GM11168 (cell line): ENCODE results near the gene ELOVL5.

ENCODE experiments used
- in situ Hi-C: fragments of 300-500 bp; cut with MboI; formaldehyde crosslinking; loops from one replicate; pipeline ENCODE4 v1.12.0; 2022; ENCODE audit warnings: low sequenced_read_pairs; ENCODE audit not compliant: unreplicated experiment

The ELOVL5 gene

DNA sequence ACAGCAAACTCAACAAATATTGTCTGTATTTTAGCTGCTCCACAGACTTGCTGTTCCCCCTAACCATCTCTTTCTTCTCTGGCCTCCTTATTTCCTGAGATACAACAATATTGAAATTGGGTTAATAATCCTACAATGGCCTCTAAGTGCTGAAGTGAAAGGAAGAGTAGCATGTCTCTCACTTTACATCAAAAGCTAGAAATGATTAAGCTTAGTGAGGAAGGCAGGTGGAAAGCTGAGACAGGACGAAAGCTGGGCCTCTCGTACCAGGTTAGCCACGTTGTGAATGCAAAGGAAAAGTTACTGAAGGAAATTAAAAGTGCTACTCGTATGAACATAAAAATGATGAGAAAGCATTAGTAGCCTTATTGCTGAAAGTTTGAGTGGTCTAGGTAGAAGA, 63.8 kb downstream of the ELOVL5 start:
- in situ Hi-C loops, result no loop called here

DNA sequence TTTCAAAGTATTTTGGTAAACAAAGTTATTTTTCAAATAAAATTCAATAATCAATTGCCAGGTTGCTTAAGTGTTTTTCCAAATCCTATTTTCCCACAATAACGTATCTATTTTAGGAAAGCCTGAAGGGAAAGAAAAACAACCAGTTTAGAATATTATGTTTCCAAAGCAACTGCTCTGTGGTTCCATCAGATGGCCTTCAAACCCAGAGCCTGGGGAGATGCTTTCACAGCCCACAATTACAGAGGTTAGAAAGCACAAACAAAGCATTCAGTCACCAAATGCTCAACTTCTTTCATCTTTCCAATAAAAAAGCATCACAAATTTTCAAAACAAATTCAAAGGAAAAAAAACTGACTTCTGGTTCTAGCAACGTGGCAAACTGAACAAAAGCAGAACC, 66.0 kb downstream of the ELOVL5 start:
- in situ Hi-C loops, result no loop called here

DNA sequence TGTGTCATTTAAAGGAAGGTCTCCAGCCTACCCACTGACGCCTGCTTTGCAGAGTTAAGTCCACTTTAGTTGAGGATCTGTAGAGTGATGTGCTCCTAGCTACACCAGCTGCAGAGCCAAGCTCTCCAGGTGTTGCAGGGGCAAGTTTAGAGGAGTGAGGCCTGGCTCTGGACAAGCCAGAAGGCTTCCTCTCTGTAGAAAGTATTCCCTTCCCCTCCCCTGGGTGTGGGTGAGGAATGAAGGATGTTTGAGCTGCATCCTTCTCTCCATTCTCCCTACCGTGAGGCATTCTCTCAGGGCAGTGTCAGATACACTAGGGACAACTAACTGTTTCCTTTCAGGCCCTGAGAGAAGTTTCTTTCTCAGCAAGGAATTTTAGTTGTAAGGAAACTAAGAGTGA, 66.5 kb downstream of the ELOVL5 start:
- in situ Hi-C loops, result no loop called here

DNA sequence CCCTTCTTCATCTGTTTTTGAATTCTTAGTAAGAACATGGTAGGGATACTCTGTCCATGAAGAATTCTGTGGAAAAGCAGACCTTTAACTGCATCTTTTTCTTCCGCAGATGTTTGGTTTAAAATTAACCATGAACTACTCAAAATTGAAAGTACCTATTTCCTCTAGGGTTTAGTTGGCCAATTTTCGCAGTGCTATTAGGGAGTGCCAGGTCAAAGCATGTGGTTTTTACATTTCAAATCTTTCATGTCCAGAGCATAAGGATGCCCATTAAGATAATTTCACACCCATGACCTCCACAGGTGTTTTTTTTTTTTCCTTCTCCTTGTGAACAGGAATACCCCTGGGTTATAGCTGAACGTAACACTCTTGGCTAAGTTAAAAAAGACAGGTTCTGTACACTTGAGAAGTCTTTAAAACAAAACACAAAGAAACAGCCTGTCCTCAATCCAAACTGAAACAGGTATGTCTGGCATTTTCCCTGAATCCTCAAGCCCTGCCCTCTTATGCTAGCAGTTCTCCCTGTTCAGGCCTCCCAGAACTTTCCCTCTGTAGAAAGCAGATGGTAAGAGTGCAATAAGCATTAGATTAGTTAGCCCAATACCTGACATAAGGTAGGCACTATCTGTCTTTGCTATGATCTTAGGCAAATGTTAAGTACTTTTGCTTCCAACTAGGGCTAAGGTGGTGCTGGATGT, 67.1 kb downstream of the ELOVL5 start:
- in situ Hi-C loops, result no loop called here

DNA sequence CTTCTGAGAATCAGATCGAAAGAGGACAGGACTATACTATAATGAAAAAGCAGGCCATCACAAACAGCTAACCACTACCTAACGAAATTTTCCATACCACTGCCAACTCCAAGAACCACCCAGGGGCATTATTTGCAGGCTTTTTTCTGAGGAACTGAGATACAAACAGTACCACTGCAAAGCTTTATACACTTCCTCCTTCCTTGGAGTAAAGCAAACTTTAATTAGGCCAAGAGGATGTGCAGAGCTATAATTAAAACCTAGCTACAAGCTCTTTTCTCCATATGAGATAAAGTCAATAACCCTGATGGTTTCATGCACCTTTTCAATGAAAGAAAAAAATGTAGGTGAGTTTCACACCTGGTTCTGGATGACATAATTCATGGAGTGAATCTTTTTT, 68.5 kb downstream of the ELOVL5 start:
- in situ Hi-C loops, result no loop called here

DNA sequence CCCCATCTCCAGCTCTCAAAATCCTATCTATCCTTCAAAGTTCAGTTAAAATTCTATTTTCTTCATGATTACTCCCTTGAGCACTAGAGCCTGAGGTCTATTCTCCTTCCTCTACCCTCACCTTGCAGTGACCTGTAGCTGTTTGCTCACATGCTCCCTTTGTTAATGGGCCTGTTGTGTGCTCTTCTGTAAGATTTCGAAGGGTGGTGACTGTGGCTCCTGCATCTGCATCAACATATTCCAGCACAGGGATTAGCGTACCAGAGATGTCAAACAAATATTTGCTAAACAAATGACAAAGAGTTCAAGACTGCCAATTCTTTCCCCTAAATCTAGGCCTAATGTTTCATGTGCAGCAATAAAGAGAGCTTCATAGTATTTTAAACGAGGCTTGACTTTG, 69.5 kb downstream of the ELOVL5 start:
- in situ Hi-C loops, result no loop called here

DNA sequence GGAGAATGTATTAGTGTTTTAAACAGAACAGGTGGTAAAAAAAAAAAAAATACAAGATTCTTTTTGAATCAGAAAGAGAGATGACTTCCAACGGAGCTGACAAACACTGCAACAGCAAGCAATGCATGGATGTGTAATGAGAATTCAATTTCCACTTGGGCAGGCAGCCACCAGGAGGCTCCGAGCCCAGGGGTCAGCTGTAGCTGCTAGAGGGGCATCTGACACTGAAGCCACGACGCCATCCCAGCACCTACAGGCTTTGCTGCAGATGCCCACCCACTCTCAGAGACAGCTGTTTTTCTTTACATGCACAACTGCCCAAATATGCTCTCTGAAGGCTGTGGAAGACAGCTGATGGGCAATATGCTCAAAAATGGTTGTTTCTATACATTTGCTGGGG, 75.4 kb downstream of the ELOVL5 start:
- in situ Hi-C loops, result no loop called here

DNA sequence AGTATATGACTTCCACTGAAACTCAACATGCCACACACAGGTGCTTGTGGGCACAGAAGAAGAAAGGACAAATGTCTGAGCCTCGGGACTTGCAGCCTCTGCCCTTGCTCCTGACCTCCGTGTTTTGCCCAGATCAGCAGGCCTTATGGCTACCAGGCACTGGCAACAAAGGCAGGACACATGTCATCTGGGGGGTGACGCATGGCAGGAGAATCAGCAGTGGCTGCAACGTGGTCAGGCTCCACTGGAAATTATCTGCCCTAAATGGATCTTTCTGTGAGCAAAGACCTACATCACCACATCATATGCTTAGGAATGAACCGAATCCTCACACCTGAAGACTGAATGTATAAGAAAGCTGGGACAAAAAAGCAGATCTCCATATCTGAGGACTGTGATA, 78.9 kb downstream of the ELOVL5 start:
- in situ Hi-C loops, result no loop called here

DNA sequence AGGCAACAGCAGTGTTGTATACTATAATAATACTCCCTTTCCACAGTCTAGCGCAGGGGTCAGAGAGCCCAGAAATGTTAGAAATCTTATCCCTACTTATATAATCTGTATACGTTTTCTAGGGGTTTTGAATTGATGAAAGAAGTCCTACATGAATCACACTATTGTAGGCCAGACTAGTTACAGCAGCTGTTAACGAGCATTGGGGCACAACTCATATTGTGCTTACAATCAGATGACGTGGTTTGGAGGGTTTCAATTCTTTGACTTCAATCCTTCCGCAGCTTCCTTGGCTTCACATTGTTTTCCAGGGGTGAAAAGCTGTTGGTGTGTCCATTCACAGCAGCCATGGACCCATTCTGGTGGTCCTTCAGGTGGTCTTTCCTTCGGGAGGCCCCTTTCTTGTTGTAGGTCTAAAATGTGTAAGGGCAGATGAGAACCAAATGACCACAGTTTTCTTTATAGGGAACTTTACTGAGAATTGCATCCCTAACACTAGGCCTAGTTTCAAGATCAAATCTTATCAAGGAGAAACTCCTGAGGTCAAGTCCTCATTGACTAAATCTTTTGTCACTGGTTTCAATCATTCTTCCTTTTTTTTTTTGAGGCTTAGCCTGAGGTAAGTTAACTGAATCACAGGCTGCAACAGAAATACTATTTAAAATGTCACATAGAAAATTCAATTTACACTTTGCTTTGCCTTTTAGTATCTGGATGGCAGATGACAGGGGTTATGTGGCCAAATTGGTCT, 79.7 kb downstream of the ELOVL5 start:
- in situ Hi-C loops, result no loop called here

DNA sequence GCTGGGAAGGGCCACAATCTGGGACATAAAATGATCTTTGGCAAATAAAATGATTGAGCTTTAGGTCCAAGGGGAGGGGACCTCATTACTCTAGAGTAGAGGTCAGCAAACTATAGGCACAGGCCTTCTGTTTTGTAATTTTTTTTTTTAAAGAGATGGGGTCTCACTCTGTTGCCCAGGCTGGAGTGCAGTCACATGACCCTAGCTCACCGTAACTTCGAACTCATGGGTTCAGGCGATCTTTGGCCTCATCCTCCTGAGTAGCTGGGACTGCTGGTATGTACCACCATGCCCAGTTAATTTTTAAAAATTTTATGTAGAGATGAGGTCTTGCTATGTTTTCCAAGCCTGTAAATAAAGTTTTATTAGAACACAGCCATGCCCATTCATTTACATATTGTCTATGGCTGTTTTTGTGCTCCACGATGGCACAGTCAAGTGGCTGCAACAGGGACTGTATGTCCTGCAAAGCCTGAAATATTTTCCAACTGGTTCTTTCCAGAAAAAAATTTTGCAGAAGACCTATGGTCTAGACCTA, 82.1 kb downstream of the ELOVL5 start:
- in situ Hi-C loops, result no loop called here

DNA sequence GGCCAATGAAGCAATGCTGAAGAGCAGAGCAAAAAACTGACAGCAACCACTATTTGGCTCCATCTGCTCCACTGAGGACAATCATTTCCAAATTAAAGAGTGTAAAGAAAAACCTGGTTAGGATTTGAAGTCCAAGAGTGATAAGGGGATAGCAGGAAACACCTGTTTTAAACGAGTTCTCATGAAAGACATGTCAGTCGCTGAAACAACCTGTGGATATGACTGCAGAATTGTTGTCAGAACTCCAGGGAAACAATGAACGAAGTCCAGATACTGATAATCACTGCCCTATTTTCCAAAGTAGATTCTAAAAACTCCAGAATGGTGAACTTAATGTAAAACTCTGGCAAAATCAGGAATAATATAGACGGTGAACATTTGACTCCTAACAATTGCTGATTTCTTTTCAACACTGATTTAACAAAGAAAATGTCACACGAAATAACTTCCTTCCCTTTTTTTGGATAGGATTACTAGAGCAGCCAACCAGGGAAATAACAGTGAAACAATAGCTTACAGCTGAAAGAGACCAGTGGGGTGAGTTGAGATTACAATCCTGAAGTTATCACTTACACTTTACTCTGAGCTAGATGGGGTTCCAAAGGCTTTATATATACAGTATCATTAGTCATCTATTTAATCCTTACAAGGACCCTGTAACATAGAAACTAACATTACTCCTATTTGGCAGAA, 83.7 kb downstream of the ELOVL5 start:
- in situ Hi-C loops, result no loop called here

DNA sequence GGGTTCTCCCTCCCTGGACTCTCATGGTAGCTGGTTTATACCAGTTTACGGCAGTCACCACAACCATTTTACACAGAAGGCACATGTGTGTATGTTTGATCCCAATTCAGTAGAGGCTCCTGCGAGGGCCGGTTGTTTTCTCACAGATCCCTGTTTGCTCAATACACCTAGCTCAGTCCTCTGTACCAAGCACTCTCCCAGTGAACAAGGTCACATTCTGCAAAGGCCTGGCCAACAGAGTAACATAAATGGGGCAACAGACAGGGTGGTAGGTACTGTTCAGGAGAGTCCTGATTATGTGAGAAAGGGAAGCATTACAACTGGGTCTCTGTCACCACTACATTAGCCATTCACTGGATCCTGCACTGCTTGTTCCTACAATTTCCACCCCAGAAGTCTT, 84.4 kb downstream of the ELOVL5 start:
- in situ Hi-C loops, result no loop called here

DNA sequence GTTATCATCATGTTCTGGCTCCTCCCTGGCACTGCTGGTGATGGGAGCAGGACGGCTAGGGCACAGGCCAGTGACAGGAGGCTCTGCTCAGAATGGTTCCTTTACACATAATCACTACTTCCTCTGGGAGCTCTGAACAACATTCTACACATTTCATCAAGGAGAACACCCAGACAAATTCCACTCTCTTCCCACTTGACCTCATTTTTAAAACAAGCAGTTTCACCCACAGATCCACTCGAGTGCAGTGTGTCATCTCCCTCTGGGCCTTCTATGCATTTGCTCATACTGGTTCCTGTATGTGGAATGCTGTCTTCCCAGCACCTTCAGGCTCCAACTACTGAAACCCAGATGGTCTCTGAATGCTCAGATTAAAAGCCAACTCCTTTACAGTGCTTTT, 84.8 kb downstream of the ELOVL5 start:
- in situ Hi-C loops, result no loop called here

DNA sequence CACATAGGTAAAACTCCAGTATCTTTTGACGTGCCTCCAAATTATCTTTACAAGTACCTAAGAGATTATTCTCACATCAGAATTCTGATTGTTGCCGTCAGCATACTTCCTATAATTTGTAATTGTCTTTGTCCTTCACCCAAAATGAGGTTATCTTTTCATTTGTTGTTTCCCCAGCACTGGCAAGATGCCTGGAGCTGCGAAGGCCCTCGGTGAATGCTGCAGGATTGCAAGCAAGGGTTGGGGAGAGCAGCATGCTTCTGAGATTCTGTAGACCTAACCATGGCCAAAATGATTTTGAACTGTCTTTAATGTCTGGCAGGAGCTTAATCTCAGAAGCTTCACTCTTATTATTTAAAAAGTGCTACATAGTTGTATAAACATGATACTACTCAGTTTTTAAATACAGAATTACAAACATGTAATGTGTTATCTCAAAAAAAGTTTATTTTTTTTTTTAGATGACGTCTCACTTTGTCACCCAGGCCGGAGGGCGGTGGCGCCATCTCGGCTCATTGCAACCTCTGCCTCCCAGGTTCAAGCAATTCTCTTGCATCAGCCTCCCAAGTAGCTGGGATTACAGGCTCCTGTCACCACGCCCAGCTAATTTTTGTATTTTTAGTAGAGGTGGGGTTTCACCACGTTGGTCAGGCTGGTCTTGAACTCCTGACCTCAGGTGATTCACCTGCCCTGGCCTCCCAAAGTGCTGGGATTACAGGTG, 88.7 kb downstream of the ELOVL5 start:
- in situ Hi-C loops, result no loop called here

DNA sequence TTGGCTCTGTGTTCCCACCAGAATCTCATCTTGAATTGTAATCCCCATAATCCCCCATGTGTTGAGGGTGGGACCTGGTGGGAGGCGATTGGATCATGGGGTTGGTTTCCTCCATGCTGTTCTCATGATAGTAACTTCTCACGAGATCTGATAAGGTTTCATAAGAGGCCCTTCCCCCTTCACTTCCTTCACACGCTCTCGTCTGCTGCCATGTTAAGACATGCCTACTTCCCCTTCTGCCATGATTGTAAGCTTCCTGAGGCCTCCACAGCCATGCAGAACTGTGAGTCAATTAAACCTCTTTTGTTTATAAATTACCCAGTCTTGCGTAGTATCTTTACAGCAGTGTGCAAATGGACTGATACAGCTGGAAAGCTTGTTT, 90.0 kb downstream of the ELOVL5 start:
- in situ Hi-C loops, result no loop called here

DNA sequence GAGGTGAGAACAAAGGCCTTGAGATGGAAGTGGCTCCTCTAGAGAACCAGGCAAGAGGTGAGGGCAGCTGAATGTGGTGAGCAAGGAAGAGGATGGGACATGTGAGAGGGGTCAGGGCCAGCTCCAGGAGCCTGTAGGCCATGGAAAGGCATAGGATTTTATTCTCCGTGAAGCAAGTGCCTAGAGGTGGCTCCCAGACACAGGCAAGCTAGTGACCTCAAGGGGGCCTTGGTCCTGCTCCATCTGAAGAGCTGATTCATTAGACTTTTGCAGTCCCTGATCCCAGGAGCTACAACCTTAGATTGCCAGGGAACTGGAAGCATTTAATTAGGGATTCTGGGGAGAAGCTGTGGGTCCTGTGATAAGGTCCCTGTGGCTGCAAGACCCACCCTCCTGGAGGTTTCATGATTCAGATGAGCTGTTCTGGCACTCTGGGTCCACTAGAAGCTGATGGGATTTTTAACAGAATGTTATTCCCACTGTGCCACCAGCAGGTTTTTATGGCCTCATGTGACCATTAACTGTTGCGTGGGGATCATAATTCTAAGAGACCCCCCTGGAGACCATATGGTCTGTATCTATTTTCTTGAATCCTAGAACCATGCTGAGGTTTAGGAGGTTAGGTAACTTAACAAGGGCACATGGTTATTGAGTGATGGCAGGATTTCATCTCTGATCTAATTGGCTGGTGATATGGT, 90.5 kb downstream of the ELOVL5 start:
- in situ Hi-C loops, result no loop called here

DNA sequence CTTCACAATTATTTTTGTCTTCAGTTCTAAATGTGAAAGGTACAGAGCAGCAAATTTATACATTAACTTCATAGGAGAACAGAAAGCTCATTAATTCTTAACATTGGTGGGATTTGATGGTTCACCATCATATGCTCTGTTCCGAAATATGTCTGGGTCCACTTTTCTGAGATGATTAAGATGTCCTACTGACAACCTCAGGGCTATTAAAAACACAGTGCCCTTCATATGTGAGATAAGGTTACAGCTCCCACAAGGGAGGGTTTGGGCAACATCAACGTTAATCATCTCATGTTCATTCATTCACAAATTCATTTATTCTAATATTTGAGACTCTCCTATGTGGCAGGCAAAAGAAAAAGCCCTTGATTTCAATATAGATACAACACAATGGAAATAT, 91.2 kb downstream of the ELOVL5 start:
- in situ Hi-C loops, result no loop called here

DNA sequence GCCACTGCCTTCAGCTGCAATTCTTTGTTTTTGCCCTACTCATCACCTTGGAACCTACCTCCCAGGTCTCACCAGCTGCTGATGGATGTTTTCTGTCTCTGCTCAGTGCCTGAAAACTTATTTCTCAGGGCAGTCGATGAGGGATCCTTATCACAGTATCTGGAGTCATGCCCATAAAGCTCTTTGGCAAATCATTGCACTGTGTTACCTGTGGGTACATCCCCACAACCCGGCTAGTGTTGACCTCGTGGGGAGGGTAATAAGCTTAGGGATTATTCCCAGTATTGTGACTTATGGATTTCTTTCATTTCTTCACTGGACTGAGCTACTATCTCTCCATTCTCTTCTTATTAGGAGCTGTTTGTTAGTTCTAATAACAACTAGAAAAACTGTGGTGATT, 91.7 kb downstream of the ELOVL5 start:
- in situ Hi-C loops, result no loop called here

DNA sequence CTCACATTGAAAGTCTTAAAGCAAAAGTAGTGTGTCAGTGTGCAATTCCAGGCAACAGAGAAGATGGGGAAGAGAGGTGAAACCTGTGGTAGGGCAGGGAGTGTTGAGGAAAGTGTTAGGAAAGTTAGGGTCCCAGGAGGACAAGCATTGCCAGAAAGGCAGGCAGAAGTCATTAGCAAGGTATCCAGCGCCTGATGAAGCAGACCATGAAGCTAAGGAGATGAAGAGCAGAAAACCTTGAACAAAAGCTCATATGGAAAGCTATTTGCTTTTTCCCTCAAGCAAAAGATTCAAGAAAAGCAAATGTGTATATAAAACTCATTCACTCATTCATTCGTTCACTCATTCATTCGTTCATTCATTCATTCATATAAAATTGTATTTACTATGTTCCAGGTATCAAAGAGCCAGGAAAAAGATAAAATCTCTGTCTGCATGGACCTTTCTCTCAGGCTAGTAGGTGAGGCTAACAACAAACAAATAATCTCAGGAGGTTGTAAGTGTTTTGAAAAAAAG, 96.5 kb downstream of the ELOVL5 start:
- in situ Hi-C loops, result no loop called here
